ENCODE data around the gene GRIFIN.

The GRIFIN gene

DNA sequence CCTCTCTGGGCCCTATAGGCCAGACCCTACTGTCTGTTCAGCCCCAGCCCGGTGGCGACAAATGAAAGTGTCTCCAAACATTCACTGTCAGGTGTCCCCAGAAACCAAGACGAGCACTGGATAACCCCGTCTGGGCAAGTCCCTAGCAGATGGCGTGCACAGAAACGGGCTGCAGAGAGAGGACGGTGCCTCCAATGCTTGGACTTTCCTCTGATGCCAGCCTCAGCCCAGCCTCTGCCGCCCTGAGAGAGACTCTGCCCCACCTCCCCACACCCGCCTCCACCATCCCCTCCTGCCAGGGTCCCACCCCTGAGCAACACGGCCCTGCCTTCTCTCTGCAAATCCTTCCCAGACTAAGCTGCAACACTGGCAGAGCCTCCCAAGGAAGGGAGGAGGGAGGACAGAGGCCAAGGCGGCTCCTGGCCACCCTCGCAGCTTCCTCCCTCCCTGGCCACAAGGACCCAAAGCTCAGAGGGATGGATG is 36.0 kb upstream of the GRIFIN start:
- H3K27me3 ChIP-seq (ENCODE audit: control insufficient read depth in 1 of 2, insufficient read depth in 2 of 2, low read length in 2 of 2), result no peaks in the 10 kb centered on the region
- no peaks in the 10 kb centered on the region for H3K36me3 ChIP-seq (ENCODE audit: control insufficient read depth in 2 of 2, insufficient read depth in 2 of 2, low read length in 2 of 2)
- H3K27ac ChIP-seq (ENCODE audit: low read length), result no peak overlapping the region
- no peak overlapping the region for H3K4me3 ChIP-seq (ENCODE audit: low read length in 2 of 2)
- H3K9ac ChIP-seq (ENCODE audit: low read length in 2 of 2), result no peak overlapping the region
- H3K4me1 ChIP-seq (ENCODE audit: control insufficient read depth, insufficient read depth, low read length), result peaks cover 15% of the 10 kb centered on the region
- no peaks in the 10 kb centered on the region for H3K9me3 ChIP-seq (ENCODE audit: control insufficient read depth in 2 of 2, low read length in 2 of 2)

DNA sequence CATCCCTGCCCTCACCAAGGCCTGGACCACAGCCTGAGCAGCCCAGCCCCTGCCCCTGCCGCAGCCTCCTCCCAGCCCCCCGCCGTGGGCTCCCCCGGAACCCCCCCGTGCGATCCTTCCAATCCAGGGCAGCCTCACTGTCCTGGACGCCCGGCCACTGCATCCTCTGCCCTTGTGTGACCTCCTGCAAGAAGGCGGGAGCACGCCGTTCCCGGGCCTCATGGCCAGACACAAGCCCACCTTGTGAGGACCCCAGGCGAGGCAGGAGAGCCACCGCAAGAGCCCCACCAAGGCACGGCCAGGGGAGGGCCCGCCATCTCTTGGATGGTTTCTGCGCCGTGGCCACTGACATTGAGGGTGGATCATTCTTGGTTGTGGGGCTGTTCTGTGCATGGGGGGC is 35.6 kb upstream of the GRIFIN start:
- Histone ChIP-seq H3K4me1 (ENCODE audit: control insufficient read depth, insufficient read depth, low read length) (peaks cover 15% of the 10 kb centered on the region), H3K9me3 (ENCODE audit: control insufficient read depth in 2 of 2, low read length in 2 of 2) (no peaks in the 10 kb centered on the region), H3K27me3 (ENCODE audit: control insufficient read depth in 1 of 2, insufficient read depth in 2 of 2, low read length in 2 of 2) (no peaks in the 10 kb centered on the region), H3K27ac (ENCODE audit: low read length) (no peak overlapping the region), H3K36me3 (ENCODE audit: control insufficient read depth in 2 of 2, insufficient read depth in 2 of 2, low read length in 2 of 2) (no peaks in the 10 kb centered on the region), H3K4me3 (ENCODE audit: low read length in 2 of 2) (no peak overlapping the region), H3K9ac (ENCODE audit: low read length in 2 of 2) (no peak overlapping the region)

DNA sequence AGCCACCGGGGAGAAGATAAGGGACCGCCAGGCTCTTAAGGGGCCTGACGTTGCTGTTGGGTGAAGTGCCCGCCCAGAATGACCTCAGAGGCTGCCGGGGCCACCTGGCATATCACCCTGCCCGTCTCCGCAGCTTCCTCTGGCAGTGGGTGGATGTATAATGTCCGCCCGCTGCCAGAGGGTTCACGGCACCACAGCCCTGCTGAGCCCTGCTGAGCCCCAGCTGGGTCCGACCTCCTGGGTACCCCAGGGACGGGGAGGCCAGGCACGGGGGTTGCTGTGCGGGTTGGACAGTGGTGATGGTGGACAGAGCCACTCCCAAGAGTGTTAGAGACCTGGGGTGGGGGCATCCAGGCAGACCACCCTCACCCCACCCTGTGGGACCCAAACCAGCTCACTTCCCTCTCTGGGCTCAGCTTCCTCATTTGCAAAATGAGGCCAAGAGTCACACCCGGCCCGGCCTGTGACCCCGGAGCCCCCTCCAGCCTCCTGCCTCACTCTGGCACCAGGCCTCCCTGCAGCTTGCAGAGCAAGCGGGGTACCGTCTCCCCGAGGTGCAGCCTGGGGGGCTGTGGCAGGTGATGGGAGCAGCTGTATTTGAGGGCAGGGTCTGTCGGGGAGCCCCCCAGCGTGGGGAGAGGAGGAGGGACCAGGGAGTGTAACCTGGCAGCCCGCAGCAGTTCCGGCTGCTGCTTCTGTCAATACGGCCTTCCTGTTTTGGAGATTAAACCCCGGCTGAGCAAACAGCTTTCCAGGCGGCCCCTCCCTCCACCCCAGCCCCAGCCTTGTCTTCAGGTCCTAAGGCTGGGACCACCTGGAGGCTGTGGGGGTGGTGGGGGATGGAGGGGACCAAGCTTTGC is 34.9 kb upstream of the GRIFIN start:
- H3K4me3 ChIP-seq (ENCODE audit: low read length in 2 of 2), result no peak overlapping the region
- peaks cover 15% of the 10 kb centered on the region for H3K4me1 ChIP-seq (ENCODE audit: control insufficient read depth, insufficient read depth, low read length)
- no peaks in the 10 kb centered on the region for H3K27me3 ChIP-seq (ENCODE audit: control insufficient read depth in 1 of 2, insufficient read depth in 2 of 2, low read length in 2 of 2)
- no peak overlapping the region for H3K9ac ChIP-seq (ENCODE audit: low read length in 2 of 2)
- no peaks in the 10 kb centered on the region for H3K9me3 ChIP-seq (ENCODE audit: control insufficient read depth in 2 of 2, low read length in 2 of 2)
- no peaks in the 10 kb centered on the region for H3K36me3 ChIP-seq (ENCODE audit: control insufficient read depth in 2 of 2, insufficient read depth in 2 of 2, low read length in 2 of 2)
- no peak overlapping the region for H3K27ac ChIP-seq (ENCODE audit: low read length)

- H3K27me3 ChIP-seq (ENCODE audit: control insufficient read depth in 1 of 2, insufficient read depth in 2 of 2, low read length in 2 of 2), result no peaks in the 10 kb centered on the region
- no peaks in the 10 kb centered on the region for H3K9me3 ChIP-seq (ENCODE audit: control insufficient read depth in 2 of 2, low read length in 2 of 2)
- H3K9ac ChIP-seq (ENCODE audit: low read length in 2 of 2), result no peak overlapping the region
- no peak overlapping the region for H3K4me3 ChIP-seq (ENCODE audit: low read length in 2 of 2)
- H3K36me3 ChIP-seq (ENCODE audit: control insufficient read depth in 2 of 2, insufficient read depth in 2 of 2, low read length in 2 of 2), result no peaks in the 10 kb centered on the region
- H3K4me1 ChIP-seq (ENCODE audit: control insufficient read depth, insufficient read depth, low read length), result peaks cover 15% of the 10 kb centered on the region
- H3K27ac ChIP-seq (ENCODE audit: low read length), result no peak overlapping the region
Measured at GRCh38 chr7:2510130-2510776, 34.1 kb upstream of the GRIFIN start.

- no peaks in the 10 kb centered on the region for H3K27me3 ChIP-seq (ENCODE audit: control insufficient read depth in 1 of 2, insufficient read depth in 2 of 2, low read length in 2 of 2)
- no peak overlapping the region for H3K27ac ChIP-seq (ENCODE audit: low read length)
- peaks cover 15% of the 10 kb centered on the region for H3K4me1 ChIP-seq (ENCODE audit: control insufficient read depth, insufficient read depth, low read length)
- no peak overlapping the region for H3K4me3 ChIP-seq (ENCODE audit: low read length in 2 of 2)
- no peaks in the 10 kb centered on the region for H3K36me3 ChIP-seq (ENCODE audit: control insufficient read depth in 2 of 2, insufficient read depth in 2 of 2, low read length in 2 of 2)
- H3K9ac ChIP-seq (ENCODE audit: low read length in 2 of 2), result no peak overlapping the region
- H3K9me3 ChIP-seq (ENCODE audit: control insufficient read depth in 2 of 2, low read length in 2 of 2), result no peaks in the 10 kb centered on the region
Measured at GRCh38 chr7:2509298-2509906, 33.2 kb upstream of the GRIFIN start.

- Histone ChIP-seq H3K4me3 (ENCODE audit: low read length in 2 of 2) (no peak overlapping the region), H3K36me3 (ENCODE audit: control insufficient read depth in 2 of 2, insufficient read depth in 2 of 2, low read length in 2 of 2) (no peaks in the 10 kb centered on the region), H3K27ac (ENCODE audit: low read length) (no peak overlapping the region), H3K4me1 (ENCODE audit: control insufficient read depth, insufficient read depth, low read length) (peaks cover 15% of the 10 kb centered on the region), H3K27me3 (ENCODE audit: control insufficient read depth in 1 of 2, insufficient read depth in 2 of 2, low read length in 2 of 2) (no peaks in the 10 kb centered on the region), H3K9me3 (ENCODE audit: control insufficient read depth in 2 of 2, low read length in 2 of 2) (no peaks in the 10 kb centered on the region), H3K9ac (ENCODE audit: low read length in 2 of 2) (no peak overlapping the region)
Measured at GRCh38 chr7:2508327-2509215, 32.4 kb upstream of the GRIFIN start.

DNA sequence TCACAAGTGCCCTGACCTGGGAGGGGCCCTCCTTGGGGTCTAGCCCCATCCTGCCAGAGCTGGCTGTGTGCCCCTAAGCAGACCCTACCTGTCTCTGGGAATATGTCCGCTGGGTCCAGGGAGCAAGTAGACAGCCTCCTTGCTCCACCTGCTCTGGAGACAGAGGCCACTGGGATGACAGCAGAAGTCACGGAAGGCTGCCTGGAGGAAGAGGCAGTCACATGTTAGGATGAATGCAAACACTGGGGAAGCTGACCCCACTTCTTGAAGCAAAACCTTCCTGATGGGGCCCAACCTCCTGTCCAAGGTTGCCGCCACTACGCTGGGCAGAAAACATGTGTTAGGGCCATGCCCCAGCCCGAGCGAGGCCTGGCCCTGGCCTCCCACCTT is 31.7 kb upstream of the GRIFIN start:
- H3K9ac ChIP-seq (ENCODE audit: low read length in 2 of 2), result no peak overlapping the region
- H3K9me3 ChIP-seq (ENCODE audit: control insufficient read depth in 2 of 2, low read length in 2 of 2), result no peaks in the 10 kb centered on the region
- no peaks in the 10 kb centered on the region for H3K36me3 ChIP-seq (ENCODE audit: control insufficient read depth in 2 of 2, insufficient read depth in 2 of 2, low read length in 2 of 2)
- peaks cover 18% of the 10 kb centered on the region for H3K4me1 ChIP-seq (ENCODE audit: control insufficient read depth, insufficient read depth, low read length)
- H3K27me3 ChIP-seq (ENCODE audit: control insufficient read depth in 1 of 2, insufficient read depth in 2 of 2, low read length in 2 of 2), result no peaks in the 10 kb centered on the region
- no peak overlapping the region for H3K27ac ChIP-seq (ENCODE audit: low read length)
- H3K4me3 ChIP-seq (ENCODE audit: low read length in 2 of 2), result no peak overlapping the region

GRCh38 chr7:2507208-2507916 is 31.2 kb upstream of the GRIFIN start:
- Histone ChIP-seq H3K9me3 (ENCODE audit: control insufficient read depth in 2 of 2, low read length in 2 of 2) (no peaks in the 10 kb centered on the region), H3K36me3 (ENCODE audit: control insufficient read depth in 2 of 2, insufficient read depth in 2 of 2, low read length in 2 of 2) (no peaks in the 10 kb centered on the region), H3K4me1 (ENCODE audit: control insufficient read depth, insufficient read depth, low read length) (peaks cover 18% of the 10 kb centered on the region), H3K4me3 (ENCODE audit: low read length in 2 of 2) (no peak overlapping the region), H3K27me3 (ENCODE audit: control insufficient read depth in 1 of 2, insufficient read depth in 2 of 2, low read length in 2 of 2) (no peaks in the 10 kb centered on the region), H3K9ac (ENCODE audit: low read length in 2 of 2) (no peak overlapping the region), H3K27ac (ENCODE audit: low read length) (no peak overlapping the region)

- Histone ChIP-seq H3K9ac (ENCODE audit: low read length in 2 of 2) (no peak overlapping the region), H3K9me3 (ENCODE audit: control insufficient read depth in 2 of 2, low read length in 2 of 2) (no peaks in the 10 kb centered on the region), H3K27me3 (ENCODE audit: control insufficient read depth in 1 of 2, insufficient read depth in 2 of 2, low read length in 2 of 2) (no peaks in the 10 kb centered on the region), H3K4me1 (ENCODE audit: control insufficient read depth, insufficient read depth, low read length) (peaks cover 14% of the 10 kb centered on the region), H3K4me3 (ENCODE audit: low read length in 2 of 2) (no peak overlapping the region), H3K27ac (ENCODE audit: low read length) (no peak overlapping the region), H3K36me3 (ENCODE audit: control insufficient read depth in 2 of 2, insufficient read depth in 2 of 2, low read length in 2 of 2) (no peaks in the 10 kb centered on the region)
Measured at GRCh38 chr7:2505401-2505800, 29.2 kb upstream of the GRIFIN start.

DNA sequence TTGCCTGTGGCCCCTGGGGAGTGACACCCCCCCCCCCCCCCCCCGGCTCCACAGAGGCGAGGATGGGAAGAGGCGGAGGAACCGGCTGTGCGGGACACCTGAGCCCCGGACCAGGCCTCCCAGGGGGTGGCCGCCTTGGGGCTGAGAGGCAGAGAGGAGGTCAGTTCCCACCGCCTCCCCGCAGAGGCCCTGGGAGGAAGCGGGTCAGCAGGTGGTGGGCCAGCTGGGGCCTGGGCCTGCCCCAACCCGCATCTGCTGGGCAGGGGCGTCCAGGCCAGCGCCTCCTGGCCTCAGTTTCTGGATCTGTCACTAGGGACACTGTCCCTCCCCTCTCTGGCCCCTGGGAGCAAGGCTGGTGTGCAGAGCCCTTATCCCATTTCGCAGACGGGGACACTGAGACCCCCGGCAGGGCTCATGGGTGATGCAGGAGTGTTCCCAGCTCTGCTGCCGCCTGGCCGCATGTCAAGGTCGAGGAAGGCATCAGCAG is 28.7 kb upstream of the GRIFIN start:
- H3K36me3 ChIP-seq (ENCODE audit: control insufficient read depth in 2 of 2, insufficient read depth in 2 of 2, low read length in 2 of 2), result no peaks in the 10 kb centered on the region
- no peaks in the 10 kb centered on the region for H3K9me3 ChIP-seq (ENCODE audit: control insufficient read depth in 2 of 2, low read length in 2 of 2)
- no peak overlapping the region for H3K9ac ChIP-seq (ENCODE audit: low read length in 2 of 2)
- H3K4me1 ChIP-seq (ENCODE audit: control insufficient read depth, insufficient read depth, low read length), result peaks cover 14% of the 10 kb centered on the region
- no peaks in the 10 kb centered on the region for H3K27me3 ChIP-seq (ENCODE audit: control insufficient read depth in 1 of 2, insufficient read depth in 2 of 2, low read length in 2 of 2)
- H3K4me3 ChIP-seq (ENCODE audit: low read length in 2 of 2), result no peak overlapping the region
- H3K27ac ChIP-seq (ENCODE audit: low read length), result no peak overlapping the region

Measured in stomach smooth muscle (tissue), 2 donors.